Superior temporal gyrus (tissue), 1 donor: ENCODE results near the gene FGF14.
"Not testable (repeated sequence)": the region's sequence is repeated elsewhere in the genome, so short reads cannot be mapped to it uniquely, and the experiment has no call there.

ENCODE experiments used
- DNase-seq: peaks from one replicate; pipeline ENCODE4 v3.0.0-alpha.2; 2016; ENCODE audit errors: extremely low spot score

FGF14 gene

DNA sequence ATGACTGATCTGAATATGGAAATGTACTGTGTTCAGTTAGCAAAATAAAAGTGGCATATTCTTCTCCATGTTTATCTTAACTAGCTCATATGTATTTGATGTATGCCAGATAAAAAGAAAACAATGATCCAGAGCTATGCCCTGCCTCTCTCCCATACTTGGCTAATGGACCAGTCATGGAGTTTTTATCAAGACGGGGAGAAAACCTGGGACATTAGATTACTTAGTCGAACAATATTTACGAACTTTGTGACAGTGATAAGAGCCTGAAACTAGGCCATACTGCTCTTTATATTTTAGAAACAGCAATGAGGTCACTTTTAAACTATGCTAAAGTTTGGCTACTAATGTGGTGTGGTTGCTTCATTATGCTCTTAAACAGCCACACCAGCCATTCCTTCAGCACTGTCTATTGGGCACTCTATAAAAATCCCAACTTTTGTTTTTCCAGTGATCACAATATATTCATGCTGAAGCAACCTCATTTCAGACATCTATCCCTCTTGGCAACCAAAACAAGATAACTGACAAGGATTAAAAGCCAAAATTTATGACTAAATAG lies 265.0 kb downstream of the FGF14 start:
- DNase-seq, result no peak

DNA sequence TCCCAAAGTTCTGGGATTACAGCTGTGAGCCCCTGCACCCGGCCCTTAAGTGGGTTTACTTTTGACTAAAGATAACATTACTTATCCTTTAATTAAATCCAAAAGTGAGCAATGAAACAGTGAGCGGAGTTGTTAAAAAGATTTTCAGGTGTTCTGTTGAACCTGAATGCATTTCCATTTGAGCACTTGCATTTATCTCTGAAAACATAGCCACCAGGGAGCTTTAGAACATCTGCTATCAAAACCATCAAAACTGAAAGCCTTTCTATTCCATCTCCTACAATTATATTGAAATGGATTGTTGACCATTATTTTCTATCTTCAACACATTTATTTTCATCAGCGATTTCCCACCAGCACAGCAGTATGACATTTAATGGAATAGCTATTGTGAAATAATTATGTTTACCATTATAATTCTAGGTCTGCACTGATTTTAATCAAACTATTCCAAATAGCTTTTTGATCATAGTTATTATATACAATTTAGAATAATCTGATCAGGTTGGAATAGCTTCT lies 269.0 kb downstream of the FGF14 start:
- DNase-seq, result no peak

DNA sequence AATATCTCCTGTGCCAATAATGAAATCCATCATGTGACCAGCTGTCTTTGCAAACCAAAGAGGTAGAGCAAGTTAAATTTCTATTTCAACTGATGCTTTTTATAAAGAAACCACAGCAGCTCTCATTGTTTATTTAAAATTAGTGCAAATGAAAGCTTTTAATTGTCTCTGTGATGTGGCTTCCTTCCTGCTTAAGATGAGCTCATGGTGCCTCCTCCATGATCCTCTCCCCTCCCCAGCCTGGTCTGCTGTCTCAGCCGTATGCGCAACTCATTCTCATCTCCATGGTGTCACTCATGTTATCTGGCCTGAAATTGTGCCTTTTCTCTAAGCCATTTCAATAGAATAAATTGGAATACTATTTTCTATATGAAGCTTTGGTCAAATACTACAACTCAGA lies 270.6 kb downstream of the FGF14 start:
- no peak for DNase-seq

DNA sequence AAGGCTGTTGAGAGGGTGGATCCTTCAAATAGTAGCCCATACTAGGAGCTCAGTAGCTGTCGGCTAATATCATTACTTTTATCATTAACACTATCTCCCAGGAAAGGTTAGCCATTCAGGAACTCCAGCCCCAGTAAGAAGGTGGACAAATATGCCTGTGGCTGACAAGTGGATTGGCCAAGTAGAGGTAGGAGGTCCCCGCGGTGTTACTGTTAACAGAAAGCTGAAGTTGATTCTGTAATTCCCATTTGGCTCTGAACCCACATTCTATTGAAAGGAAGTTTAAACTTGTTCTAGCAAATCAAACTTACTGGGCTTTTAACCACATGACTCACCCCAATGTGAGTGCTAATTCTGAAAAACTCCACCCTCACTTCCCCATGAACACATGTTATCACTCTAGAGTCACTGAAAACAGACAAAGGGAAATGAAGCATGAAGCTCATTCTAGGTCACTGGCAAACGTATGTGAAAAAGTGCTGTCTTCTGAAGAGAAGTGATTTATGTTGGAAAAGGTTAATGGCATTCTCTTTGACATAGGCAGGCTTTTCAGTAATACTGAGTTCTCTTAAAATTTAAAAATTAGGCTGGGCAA lies 273.5 kb downstream of the FGF14 start:
- DNase-seq, result no peak

DNA sequence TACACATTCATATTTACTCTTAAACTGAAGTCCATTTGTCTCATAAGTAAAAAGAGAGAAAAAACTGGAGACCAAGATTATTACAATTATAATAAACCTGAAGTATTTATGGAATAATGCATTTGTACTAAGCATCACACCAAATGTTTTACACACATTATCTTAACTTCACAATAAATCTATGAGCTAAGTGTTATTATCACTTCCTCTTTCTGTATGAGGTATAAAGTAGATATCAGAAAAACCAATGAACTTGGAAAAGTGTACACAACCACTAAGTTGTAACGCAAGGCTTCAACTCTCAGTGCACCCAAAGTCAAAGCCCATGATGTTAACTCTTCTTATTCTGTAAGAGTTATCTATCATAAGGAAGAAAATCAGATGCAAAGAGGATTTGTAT lies 274.7 kb downstream of the FGF14 start:
- no peak for DNase-seq

DNA sequence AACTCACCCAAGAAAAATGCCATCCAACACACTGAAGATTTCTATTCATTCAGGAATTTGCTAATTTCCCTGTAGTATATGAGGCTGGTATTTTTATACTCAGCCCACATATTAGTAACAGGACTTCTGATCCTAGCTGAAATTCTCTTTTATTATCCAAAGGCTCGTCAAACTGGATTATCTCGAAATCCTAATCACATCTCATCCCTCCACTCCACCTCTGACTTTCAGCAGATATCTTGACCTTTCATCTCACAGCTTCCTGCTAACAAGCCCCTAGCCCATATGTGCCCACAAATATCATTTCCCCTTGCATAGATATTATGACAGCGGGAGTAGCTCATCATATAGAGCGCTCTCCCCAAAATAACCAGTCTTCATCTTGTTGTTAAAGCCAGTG lies 279.7 kb downstream of the FGF14 start:
- DNase-seq, result no peak

DNA sequence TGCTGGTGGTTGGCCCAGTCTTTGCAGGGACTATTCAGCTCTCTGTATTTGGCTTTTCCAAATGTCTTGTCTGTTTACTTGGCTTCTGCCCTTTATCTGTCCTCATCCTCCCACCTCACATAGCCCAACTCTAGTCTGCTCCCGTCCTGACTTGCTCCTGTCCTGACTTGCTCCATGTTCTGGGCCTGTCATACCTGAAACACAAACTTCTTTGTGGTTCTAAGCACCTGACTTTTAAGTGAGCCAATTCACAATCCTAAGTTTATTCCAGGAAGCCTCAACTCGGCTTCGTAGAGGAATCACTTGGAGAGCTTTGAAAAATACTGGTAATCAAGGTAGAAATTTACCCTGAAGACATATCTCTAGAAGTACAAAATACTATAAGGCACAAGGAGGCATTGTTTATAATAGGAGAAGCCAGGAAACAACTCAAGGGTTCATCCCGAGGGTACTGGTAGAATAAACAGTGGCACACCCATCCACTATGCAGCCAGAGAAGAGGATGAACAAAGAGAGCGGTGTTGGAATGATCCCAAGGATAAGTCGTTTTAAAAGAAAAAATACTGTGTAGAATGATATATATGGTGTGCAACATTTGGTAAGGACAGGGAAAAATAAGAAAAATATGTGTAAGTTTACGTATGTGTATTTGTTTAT lies 284.5 kb downstream of the FGF14 start:
- no peak for DNase-seq

DNA sequence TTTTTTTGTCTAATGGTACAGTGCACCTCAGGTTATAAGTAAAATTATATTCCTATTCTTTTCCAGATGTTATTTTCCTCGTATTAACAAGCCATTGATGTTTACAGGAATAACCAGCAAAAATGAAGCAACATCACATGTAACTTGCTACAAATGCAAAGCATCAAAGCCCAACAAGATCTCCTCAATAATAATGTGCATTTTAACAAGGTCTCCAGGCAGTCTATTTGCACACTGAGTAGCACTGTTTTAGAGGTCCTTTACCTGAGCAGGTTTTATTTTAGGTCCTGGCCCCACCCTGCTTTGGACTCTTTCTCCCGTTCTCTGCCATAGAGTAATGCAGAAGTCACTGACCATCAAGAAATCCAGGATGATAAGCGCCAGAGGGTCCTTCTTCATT lies 298.4 kb downstream of the FGF14 start:
- DNase-seq, result no peak

DNA sequence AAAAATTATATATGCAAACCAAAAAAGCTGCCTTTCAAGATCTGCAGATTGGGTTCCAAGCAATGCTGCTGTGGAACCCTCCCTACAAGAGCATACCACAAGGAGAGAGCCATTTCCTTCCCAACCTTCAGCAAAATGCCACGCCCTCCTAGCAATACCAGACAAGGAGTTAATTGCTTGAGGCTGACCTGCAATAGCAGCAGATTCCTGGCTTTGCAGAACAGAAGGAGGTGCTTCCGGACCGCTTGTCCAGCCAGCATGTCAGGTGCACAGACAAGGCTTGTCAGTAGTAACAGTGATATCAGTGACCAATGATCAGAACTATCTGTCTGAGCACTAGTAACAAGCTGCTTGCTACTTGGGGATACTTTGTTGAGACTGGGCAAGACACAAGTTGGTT lies 301.6 kb downstream of the FGF14 start:
- DNase-seq, result no peak

DNA sequence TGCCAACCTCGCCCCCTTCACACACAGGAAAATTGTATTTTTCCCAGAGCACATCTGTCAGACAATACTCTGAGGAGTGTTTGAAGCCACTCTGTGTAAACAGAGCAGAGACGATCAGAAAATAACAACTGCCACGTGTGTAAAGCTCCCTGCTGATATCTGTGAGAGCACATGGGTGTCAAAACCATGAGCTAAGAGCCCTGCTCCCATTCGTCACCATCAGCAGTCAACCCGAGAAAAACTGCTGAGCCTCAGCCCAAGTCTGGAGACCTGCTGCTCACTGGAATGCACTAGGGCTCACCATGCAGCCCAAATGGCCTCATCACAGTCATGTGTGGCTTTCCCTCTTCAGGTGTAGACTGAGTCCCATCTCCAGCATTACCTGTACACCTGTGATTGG lies 304.1 kb downstream of the FGF14 start:
- DNase-seq, result no peak

DNA sequence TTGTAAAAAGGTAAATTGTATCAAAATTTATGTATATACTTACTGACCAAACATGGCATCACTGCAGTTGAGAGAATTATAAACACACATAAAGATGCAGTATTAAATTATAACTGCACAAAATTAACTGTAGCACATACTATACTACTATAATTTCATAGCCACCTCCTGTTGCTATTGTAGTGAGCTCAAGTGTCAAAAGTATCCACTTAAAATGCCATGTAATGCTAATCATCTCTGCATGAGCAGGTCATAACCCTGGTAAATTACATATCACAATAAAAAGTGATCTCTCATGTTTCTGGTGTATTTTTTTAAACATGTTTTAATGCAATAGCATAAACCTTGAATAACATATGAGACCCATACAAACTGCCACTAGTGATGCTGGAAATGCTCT lies 308.6 kb downstream of the FGF14 start:
- not testable (repeated sequence) for DNase-seq

DNA sequence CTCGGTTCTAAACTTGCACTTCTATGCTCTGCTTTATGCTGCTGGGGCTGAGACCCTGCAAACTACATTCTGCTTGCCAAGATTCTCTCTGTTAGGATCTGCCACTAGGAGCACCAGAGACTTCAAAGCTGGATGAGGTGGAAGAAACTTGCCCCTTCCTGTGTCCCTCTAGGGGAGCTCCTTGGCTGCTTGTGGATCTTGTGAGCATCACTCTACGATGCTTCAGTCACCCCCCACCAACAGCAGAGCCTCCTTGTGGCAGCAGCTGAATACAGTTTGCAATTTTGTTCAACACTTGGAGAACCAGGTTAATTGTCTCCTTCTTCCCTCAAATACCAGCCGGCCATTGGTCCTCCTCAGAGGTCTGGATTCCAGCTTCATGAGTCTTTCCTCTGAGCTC lies 310.6 kb downstream of the FGF14 start:
- DNase-seq, result no peak

DNA sequence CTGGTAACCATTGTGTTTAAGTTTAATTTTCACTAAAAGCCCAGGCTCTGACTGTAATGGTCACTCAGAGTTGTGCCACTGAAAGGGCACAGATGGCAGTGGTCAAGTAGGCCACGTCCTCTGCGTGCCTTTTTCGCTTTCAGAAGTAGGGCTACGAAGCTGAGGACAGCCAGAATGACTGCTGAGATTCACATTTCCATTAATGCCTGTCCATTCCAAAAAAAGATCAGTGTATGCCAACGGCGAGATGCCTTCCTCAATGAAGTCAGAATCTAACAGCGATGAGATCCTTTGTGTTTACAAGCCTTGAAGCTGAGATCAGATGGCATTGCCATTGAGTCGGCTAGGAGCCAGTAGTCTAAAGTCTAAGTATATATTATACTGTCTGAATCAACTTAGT lies 311.3 kb downstream of the FGF14 start:
- DNase-seq, result no peak

DNA sequence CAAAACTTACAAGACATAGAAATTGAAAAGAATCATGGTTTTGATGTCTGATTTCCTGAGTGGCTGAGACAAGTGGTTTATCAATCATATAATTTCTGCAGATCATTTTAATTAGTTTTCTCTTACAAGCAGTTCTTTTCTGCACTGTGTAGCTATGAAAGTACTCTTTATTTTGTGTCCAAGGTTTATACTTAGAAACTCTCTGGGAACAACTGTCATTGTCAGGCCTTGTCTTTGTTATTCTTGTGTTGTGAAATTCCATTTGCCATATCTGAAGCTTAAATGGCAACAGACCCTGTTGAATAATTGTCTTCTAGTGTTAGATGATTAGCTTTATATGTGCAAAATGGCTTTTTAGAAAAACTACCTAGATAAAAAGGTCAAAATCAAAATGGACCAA lies 312.1 kb downstream of the FGF14 start:
- no peak for DNase-seq

DNA sequence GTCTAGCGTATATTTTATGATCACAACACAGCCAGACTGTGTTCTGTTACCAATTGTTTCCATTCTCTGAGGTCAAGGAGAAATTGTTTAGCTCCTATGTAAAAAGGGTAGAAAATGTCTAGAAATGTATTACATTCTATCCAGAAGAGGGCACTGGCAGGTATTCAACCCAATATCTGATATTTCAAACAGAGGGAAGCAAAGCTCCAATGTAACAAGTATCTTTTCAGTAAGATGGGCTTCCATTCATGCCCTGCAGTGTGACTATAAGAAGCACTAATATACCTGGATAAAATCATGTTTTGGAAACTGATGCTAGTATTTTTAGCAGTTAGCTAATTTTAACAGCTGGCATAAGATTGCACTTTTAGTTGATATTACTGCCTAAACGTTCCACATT lies 312.7 kb downstream of the FGF14 start:
- DNase-seq, result no peak

DNA sequence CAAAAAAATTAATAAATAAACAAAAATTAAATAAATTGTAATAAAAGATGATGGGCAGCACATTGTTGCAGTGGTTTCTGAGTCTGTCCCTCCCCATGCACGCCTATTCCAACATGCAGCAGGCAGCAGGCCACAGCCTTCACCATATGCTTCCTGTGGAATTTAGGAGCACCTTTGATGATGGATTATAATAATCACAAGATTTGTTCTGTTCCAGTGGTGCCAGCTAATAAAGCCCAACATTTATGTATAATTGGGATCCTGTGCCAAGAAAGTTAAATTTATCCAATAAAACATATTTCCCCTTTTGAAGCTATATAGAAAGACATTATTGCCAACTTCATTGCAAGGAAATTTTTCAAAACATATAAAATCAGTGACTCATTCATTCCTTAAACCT lies 328.6 kb downstream of the FGF14 start:
- DNase-seq, result no peak

DNA sequence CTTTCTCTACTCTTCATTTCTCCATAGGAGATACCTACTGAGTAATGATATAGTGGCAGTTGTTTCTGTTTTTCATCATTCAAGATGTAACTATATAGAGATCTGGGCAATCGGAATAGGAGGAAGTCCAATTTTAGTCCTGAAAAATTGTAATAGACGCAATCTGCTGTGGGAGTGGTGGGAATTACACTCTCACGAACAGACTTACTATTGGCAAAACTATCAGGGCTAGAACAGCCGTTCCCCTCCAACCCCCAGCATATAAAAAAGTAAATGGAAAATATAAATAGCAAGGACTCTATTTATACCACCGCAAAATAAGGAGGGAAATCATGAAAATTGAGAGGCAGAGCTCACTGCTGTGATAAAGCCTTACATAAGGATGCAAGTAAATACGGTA lies 330.1 kb downstream of the FGF14 start:
- DNase-seq, result no peak

DNA sequence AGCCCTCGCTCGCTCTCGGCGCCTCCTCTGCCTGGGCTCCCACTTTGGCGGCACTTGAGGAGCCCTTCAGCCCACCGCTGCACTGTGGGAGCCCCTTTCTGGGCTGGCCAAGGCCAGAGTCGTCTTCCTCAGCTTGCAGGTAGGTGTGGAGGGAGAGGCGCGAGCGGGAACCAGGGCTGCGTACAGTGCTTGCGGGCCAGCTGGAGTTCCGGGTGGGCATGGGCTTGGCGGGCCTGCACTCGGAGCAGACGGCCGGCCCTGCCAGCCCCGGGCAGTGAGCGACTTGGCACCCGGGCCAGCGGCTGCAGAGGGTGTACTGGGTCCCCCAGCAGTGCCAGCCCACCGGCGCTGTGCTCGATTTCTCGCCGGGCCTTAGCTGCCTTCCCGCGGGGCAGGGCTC lies 333.5 kb downstream of the FGF14 start:
- DNase-seq, result not testable (repeated sequence)

DNA sequence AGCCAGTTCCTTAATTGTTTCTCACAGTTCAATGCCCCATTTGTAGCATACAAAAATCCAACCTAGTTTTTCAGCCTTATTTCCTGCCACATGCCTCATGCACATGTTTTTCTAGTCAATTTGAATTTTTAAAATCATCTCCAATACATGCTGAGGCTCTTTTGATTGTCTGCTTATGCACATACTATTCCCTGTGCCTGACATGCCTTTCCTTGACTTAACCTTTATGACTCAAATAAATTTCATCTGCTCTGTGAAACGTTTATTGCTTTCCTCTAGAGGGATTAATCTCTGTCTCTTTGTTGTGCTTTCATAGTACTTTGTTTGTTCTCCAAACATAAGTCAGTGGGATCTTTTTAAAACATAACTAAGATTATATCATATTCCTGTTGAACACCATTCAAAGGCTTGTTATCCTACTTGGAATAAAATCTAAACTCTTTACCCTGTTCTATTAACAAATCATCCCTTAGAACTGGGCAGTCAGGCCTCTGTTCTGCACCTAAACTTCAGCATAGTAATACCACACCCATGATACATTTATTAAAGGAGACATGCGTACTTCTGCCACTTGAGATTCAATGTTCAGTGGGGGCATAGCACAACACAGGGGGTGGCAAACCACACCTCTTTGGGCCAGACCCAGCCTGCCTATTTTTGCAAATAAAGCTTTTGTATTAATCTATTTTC lies 346.6 kb downstream of the FGF14 start:
- no peak for DNase-seq

DNA sequence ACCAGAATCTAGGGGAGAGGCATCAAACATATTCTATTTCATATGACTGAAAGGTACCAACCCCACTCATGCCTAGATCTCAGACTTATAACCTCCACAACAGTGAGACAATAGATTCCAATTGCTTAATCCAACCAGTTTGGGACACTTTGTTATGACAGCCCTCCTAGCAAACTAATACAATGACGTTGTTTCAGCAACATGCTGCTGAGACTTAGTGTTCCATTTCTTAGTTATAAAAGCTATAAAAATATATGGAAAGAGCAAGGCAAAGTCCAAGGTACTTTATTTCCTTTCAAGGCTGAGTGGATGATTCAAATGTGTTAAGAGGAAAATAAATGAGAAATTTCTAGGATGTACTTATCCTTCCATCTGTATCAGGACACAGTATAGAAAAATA lies 352.0 kb downstream of the FGF14 start:
- DNase-seq, result no peak

DNA sequence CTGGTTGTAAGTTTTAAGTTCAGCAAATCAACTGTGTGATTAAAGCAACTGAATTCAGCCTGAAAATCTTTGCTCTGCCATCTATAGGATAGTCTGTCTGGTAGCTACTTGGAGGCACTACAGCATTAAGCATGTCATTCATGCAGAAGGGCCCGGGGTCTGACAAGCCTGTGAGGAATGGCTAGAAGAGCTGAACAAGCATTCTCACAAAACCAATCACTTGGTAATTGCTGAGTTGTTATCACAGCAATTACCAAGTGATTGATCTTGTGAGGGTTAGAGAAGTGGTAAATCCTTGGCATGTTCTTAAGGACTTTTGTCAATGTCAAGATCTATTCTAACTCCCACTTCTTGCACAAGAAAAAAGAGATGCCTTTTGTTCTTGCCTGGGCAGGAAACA lies 356.1 kb downstream of the FGF14 start:
- no peak for DNase-seq

DNA sequence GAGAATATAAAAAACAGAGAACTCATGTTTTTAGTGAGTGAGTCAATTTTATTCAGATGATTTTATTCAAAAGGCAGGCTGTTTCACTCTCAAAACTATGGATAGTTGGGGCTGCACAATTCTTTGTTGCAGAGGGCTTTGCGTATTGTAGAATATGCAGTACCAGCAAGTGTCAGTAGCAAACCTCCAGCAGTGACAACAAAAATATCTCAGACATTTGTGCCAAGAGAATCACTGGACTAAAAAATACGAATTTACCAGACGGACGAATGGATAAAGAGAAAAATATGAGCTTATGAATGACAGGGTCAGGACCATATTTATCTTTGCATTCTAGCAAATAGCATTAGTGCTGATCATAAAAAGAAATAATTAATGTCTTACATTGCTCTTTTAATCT lies 359.1 kb downstream of the FGF14 start:
- no peak for DNase-seq

DNA sequence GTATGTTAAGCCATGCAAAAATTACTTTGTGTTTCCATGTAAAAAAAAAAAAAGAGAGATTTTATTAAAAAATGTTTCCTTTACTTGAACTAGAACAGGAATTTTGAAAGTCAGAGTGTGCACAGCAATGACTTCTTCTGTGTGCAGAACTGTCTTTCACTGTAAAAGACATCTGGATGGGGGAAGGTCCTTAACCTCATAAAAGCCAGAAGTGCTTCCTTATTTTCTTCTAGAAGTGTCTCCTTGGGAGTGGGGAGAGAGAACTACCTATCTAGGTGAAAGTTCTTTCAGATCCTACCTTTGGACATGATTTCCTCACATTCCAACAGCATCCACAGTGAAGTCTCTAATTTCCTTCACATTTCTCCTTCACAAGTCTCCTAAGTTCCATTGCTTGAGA lies 360.3 kb downstream of the FGF14 start:
- DNase-seq, result no peak
